ENCODE measurements around the gene RBP5. TPM values are rescaled to one million over a fixed set of nuclear protein-coding genes. Genes with fewer than 3 reads are reported as not detected.

RBP5 gene
- total RNA-seq, 4 donors from 2014 or later, result 2.8 to 4.5 TPM; not detected in 2

GRCh38 chr12:7092229-7092985, 36.3 kb downstream of the RBP5 start, which contains the start of gene C1R:
Gene C1R (minus strand): TSS chr12:7092445. CDS start chr12:7092388, 57 bp downstream.
- no peaks in the 10 kb centered on the region for H3K9me3 ChIP-seq
- no peaks in the 10 kb centered on the region for H3K27me3 ChIP-seq
- peak within 1 kb of the TSS in 1 of 3 donors; percentile 29 for H3K4me3 ChIP-seq (replicated peaks in 1 of 3)
- H3K27ac ChIP-seq, result peak within 1 kb of the TSS; percentile 14 to 65 (median 63)
- H3K36me3 ChIP-seq, result no peaks in the 10 kb centered on the region
- peaks cover 0 to 21% of the 10 kb centered on the region in 2 donors for H3K4me1 ChIP-seq
- peak; percentile 67 to 79 for DNase-seq
- TF ChIP-seq CTCF (IDR thresholded peaks at IDR 0.05), result peak; percentile 76 to 90 (median 82)
- TF ChIP-seq POLR2A (IDR thresholded peaks at IDR 0.05), result peak in 1 of 2 donors; percentile 16
- 11 to 16% methylated on average over 16 of the region's 16 CpGs for WGBS, 2 donors
- intact Hi-C loops (cut with DNase I), result loop anchor here (5.0 kb wide), 2 partner anchors 35 to 145 kb away; no protein-coding TSS in a partner anchor

GRCh38 chr12:7091660-7092228, 36.9 kb downstream of the RBP5 start:
- Histone ChIP-seq H3K36me3 (no peaks in the 10 kb centered on the region), H3K27ac (peak overlapping the region in 2 of 3 donors; percentile 63 to 65), H3K4me1 (peaks cover 0 to 21% of the 10 kb centered on the region in 2 donors), H3K9me3 (no peaks in the 10 kb centered on the region), H3K4me3 (replicated peaks in 1 of 3) (peak overlapping the region in 1 of 3 donors; percentile 29), H3K27me3 (no peaks in the 10 kb centered on the region)
- TF ChIP-seq POLR2A (IDR thresholded peaks at IDR 0.05) (no peak), CTCF (IDR thresholded peaks at IDR 0.05) (no peak)
- DNase-seq, result no peak
- 22 to 69% methylated on average over 3 to 10 of the region's 10 CpGs for WGBS, 2 donors
- intact Hi-C loops (cut with DNase I), result loop anchor here (5.0 kb wide), 2 partner anchors 34 to 144 kb away; no protein-coding TSS in a partner anchor

- Histone ChIP-seq H3K27me3 (no peaks in the 10 kb centered on the region), H3K9me3 (no peaks in the 10 kb centered on the region), H3K36me3 (no peaks in the 10 kb centered on the region), H3K27ac (peak overlapping the region; percentile 12 to 65 (median 63)), H3K4me3 (replicated peaks in 1 of 3) (peak overlapping the region in 1 of 3 donors; percentile 29), H3K4me1 (peaks cover 0 to 21% of the 10 kb centered on the region in 2 donors)
- TF ChIP-seq POLR2A (IDR thresholded peaks at IDR 0.05) (no peak), CTCF (IDR thresholded peaks at IDR 0.05) (no peak)
- WGBS, 2 donors, result 77 to 80% methylated on average over 2 to 7 of the region's 7 CpGs
- intact Hi-C loops (cut with DNase I), result loop anchor here (5.0 kb wide), 2 partner anchors 34 to 144 kb away; no protein-coding TSS in a partner anchor
- no peak for DNase-seq
Observed at GRCh38 chr12:7091171-7091570, 37.5 kb downstream of the RBP5 start.

GRCh38 chr12:7090222-7090998, 38.3 kb downstream of the RBP5 start:
- 73 to 77% methylated on average over 16 of the region's 16 CpGs for WGBS, 2 donors
- Histone ChIP-seq H3K9me3 (no peaks in the 10 kb centered on the region), H3K27me3 (no peaks in the 10 kb centered on the region), H3K27ac (peak overlapping the region in 2 of 3 donors; percentile 63 to 65), H3K4me1 (peaks cover 0 to 21% of the 10 kb centered on the region in 2 donors), H3K4me3 (replicated peaks in 1 of 3) (peak overlapping the region in 1 of 3 donors; percentile 29), H3K36me3 (no peaks in the 10 kb centered on the region)
- no peak for DNase-seq
- TF ChIP-seq POLR2A (IDR thresholded peaks at IDR 0.05) (no peak), CTCF (IDR thresholded peaks at IDR 0.05) (no peak)
- intact Hi-C loops (cut with DNase I), result loop anchor here (5.0 kb wide), 2 partner anchors 33 to 143 kb away; no protein-coding TSS in a partner anchor

All from thyroid gland (tissue), 4 donors.